ENCODE data around the gene ZNF750.
A peak's percentile ranks its signal among the peaks of the same experiment; 100 is the strongest.

ZNF750 gene

GRCh38 chr17:82805254-82805653 lies 34.6 kb downstream of the ZNF750 start:
- no peak for DNase-seq (ENCODE audit: low read depth)
- in situ Hi-C loops (cut with HindIII; ENCODE audit: low sequenced_read_pairs) = no loop called here
- no peak overlapping the region for H3K4me3 ChIP-seq (ENCODE audit: low read depth, low read length)
- TF ChIP-seq CTCF (IDR thresholded peaks at IDR 0.05; ENCODE audit: low read depth, low read length, missing control alignments) = no peak

- DNase-seq (ENCODE audit: low read depth) = peak; percentile 39
- in situ Hi-C loops (cut with HindIII; ENCODE audit: low sequenced_read_pairs) = no loop called here
- TF ChIP-seq CTCF (IDR thresholded peaks at IDR 0.05; ENCODE audit: low read depth, low read length, missing control alignments) = no peak
Measured at GRCh38 chr17:82804442-82805191, 35.2 kb downstream of the ZNF750 start.

GRCh38 chr17:82803606-82804005 lies 36.2 kb downstream of the ZNF750 start:
- DNase-seq (ENCODE audit: low read depth) = no peak
- in situ Hi-C loops (cut with HindIII; ENCODE audit: low sequenced_read_pairs) = no loop called here
- H3K4me3 ChIP-seq (ENCODE audit: low read depth, low read length) = no peak overlapping the region
- TF ChIP-seq CTCF (IDR thresholded peaks at IDR 0.05; ENCODE audit: low read depth, low read length, missing control alignments) = no peak

More at GRCh38 chr17:82804442-82805191, 35.2 kb downstream of the ZNF750 start:
- H3K4me3 ChIP-seq (ENCODE audit: low read depth, low read length) = no peak overlapping the region

GRCh38 chr17:82803185-82803584 lies 36.6 kb downstream of the ZNF750 start:
- no peak for TF ChIP-seq CTCF (IDR thresholded peaks at IDR 0.05; ENCODE audit: low read depth, low read length, missing control alignments)
- in situ Hi-C loops (cut with HindIII; ENCODE audit: low sequenced_read_pairs) = no loop called here
- DNase-seq (ENCODE audit: low read depth) = no peak
- no peak overlapping the region for H3K4me3 ChIP-seq (ENCODE audit: low read depth, low read length)

GRCh38 chr17:82802075-82802780 lies 37.6 kb downstream of the ZNF750 start:
- TF ChIP-seq CTCF (IDR thresholded peaks at IDR 0.05; ENCODE audit: low read depth, low read length, missing control alignments) = no peak
- no peak overlapping the region for H3K4me3 ChIP-seq (ENCODE audit: low read depth, low read length)

GRCh38 chr17:82801377-82801970 lies 38.3 kb downstream of the ZNF750 start:
- no peak for DNase-seq (ENCODE audit: low read depth)
- TF ChIP-seq CTCF (IDR thresholded peaks at IDR 0.05; ENCODE audit: low read depth, low read length, missing control alignments) = no peak
- H3K4me3 ChIP-seq (ENCODE audit: low read depth, low read length) = no peak overlapping the region
- in situ Hi-C loops (cut with HindIII; ENCODE audit: low sequenced_read_pairs) = no loop called here

More at GRCh38 chr17:82802075-82802780, 37.6 kb downstream of the ZNF750 start:
- in situ Hi-C loops (cut with HindIII; ENCODE audit: low sequenced_read_pairs) = no loop called here
- DNase-seq (ENCODE audit: low read depth) = peak; percentile 27

Data from astrocyte of the cerebellum (primary cell).